SHP77 (cell line): Measurements from ENCODE around the gene SMTNL2.
A peak's percentile ranks its signal among the peaks of the same experiment; 100 is the strongest.
"Not testable (repeated sequence)": the region's sequence is repeated elsewhere in the genome, so short reads cannot be mapped to it uniquely, and the experiment has no call there.

ENCODE experiments used
- DNase-seq, 2 experiments: peaks; one replicate each; lab custom pipeline; 2025; lab: John Stamatoyannopoulos, UW

Gene SMTNL2

DNA sequence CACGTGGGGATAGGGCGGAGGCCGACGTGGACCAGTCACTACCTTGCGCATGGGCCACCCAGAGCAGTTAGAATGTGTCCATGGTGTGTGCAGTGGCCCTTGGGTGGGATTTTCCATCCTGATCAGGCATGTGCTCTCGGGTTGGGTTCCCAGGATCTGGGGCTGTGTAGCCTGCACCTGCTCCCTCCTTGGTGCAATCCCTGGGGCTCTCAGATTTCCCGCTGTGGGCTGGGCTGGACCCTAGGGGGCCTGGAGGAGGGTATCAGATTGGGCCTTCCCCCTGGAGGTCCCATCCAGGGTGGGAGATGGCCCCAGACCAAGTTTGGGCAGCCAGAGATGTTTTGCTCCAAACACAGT lies 1.3 kb downstream of the SMTNL2 start:
- no peak for DNase-seq

DNA sequence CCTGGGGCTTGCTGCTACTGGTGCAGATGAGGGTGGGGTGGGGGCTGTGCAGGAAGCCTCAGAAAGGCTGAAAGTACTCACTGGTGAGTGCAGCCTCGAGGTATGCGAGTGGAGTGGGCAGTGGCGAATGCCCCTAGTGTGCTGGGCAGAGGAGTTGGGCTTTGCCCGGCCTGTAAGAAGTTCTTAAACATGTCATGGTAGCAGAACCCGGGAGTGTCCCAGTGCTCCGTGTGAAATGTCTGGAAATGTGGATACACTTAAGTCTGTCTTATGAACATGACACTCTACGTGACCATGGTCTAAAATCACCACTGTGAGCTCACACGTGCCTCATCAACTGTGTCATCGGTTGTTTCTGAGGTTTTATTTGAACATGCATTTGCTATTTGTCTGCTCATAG lies 1.7 kb downstream of the SMTNL2 start:
- DNase-seq = no peak

DNA sequence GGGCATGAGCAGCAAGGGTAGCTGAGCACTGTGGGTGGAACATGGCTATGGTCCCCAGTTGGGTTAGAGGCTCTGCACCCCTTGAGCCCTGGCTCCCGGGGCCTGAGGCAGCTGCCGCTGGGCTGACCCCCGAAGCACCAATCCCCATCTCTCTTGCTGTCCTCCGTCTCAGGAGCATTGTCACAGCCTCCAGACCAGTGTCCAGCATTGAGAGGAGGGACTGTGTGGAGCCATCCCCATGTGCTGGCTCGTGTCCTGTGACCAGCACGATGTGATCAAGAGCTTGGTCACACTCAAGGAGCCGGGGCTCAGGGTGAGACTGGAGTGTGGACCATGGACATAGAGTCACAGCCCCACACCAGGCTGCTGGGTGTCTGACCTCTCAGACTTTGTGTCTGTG lies 2.9 kb downstream of the SMTNL2 start:
- DNase-seq = no peak

GRCh38 chr17:4587803-4588202 lies 3.5 kb downstream of the SMTNL2 start:
- no peak for DNase-seq

GRCh38 chr17:4588391-4588790 lies 4.1 kb downstream of the SMTNL2 start:
- no peak for DNase-seq

DNA sequence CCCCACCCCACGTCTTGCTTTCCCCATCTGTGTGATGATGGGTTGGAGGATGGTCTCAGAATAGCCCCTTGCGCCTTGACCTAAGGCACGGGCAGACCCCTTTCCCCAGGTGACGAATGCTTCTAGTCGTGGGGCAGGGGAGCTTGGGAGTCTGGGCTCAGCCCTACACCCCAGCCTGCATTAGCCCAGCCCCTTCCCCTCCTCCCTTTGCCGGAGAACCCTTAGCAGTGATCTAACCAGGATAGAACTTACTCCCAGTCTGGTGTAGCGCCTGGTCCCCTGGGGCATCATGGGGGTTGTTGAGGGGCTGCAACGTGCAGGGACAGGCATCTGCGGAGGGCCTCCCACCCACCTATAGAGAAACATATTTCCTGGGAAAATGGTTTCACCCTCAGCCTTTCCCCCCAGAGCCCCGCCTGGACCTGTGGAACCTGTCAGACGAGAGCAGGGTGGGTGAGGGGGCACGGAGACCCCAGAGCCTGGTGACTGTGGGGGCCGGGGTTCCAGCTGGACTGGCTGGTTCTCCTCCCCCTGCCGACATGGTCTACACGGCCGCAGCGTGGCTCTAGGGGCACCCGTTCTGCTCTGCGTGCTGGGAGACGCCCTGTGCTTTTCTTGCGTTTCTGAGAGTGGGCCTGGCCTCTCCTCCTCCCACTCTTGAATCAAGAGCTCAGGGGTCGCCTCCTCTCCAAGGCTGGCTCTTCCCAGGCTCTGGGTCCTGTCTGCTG lies 4.7 kb downstream of the SMTNL2 start:
- DNase-seq = no peak

DNA sequence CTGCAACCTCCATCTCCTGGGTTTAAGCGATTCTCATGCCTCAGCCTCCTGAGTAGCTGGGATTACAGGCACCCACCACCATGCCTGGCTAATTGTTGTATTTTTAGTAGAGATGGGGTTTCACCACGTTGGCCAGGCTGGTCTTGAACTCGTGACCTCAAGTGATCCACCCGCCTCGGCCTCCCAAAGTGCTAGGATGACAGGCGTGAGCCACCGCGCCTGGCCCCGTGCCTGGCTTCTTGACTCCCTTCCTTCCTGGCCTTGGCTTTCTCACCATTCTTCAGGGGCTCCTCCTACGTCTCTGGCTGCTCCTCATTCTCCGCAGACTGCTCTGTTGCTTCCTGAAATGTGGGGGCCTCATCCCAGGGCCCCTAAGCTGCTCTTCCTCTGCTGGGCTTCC lies 5.7 kb downstream of the SMTNL2 start:
- DNase-seq = not testable (repeated sequence)

GRCh38 chr17:4590981-4591453 lies 6.7 kb downstream of the SMTNL2 start:
- no peak for DNase-seq

DNA sequence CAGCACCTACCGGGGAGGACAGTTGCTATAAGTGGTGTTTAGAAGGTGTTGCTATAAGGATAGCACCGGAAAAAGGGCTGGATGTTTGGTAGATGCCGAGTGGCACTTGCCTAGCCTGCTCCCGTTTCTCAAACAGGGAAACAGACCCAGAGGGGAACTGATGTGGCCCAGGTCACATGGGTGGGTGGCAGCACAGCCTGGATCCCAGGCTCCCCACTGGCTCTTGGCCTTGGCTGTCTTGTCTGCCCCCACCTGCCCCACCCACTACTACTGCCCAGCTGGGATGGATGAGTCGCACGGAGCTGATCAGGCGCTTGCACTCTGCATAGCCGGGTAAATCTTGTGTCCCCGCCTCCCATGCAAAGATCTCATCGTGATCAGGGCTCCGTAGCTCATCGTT lies 7.2 kb downstream of the SMTNL2 start:
- DNase-seq = no peak

DNA sequence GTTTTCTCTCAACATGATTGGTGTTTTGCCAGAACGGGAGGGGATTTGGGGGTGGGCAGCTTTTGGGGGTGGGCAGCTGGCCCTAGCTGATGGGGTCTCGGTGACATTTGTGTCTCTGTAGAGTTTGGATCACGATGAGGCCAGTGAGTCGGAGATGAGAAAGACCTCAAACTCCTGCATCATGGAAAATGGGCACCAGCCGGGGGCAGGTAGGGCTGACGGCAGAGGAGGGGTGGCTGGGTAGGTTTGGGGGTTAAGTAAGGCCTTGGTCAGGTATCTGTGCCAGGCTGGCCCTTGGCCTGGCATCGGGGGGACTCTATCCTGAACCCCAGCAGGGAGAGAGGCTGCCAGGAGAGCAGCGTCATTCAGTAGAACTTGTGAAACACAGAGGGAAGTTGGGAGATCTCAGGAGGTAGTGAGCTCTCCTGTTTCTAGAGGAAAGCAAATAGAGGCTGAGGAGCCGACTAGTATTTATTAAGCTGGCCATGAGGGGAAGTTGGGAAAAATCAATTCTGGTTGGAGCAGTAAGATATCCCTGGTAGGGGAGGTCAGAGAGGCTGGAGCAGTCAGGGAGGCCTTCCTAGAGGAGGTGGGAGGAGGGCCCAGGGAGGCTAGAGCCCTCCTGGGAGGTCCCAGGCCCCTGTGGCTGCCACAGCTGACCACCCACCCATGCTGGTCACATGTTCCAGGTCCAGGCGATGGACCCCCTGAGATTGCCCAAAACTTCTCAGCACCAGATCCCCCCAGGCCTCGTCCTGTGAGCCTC lies 8.1 kb downstream of the SMTNL2 start:
- DNase-seq = no peak

GRCh38 chr17:4593021-4593421 lies 8.7 kb downstream of the SMTNL2 start:
- no peak for DNase-seq

GRCh38 chr17:4594406-4594805 lies 10.1 kb downstream of the SMTNL2 start:
- DNase-seq = no peak

- DNase-seq = no peak
Measured at GRCh38 chr17:4594931-4595684, 10.8 kb downstream of the SMTNL2 start.

DNA sequence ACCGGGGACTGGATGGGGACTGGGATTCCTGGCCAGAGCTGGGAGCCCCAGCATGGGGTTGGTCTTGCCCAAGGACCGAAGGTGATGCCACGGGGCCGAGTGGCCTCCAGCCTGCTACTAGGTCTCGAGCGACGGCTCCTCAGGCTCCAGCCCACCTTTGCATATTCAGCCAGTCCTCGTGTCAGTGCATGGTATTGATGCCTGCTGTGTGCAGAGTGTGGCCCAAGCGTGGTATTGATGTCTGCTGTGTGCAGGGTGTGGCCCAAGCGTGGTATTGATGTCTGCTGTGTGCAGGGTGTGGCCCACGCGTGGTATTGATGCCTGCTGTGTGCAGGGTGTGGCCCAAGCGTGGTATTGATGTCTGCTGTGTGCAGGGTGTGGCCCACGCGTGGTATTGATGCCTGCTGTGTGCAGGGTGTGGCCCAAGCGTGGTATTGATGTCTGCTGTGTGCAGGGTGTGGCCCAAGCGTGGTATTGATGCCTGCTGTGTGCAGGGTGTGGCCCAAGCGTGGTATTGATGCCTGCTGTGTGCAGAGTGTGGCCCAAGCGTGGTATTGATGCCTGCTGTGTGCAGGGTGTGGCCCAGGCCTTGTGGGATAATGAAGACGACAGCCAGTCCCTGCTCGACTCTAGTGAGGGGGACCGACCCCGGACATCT lies 11.5 kb downstream of the SMTNL2 start:
- DNase-seq = not testable (repeated sequence)

DNA sequence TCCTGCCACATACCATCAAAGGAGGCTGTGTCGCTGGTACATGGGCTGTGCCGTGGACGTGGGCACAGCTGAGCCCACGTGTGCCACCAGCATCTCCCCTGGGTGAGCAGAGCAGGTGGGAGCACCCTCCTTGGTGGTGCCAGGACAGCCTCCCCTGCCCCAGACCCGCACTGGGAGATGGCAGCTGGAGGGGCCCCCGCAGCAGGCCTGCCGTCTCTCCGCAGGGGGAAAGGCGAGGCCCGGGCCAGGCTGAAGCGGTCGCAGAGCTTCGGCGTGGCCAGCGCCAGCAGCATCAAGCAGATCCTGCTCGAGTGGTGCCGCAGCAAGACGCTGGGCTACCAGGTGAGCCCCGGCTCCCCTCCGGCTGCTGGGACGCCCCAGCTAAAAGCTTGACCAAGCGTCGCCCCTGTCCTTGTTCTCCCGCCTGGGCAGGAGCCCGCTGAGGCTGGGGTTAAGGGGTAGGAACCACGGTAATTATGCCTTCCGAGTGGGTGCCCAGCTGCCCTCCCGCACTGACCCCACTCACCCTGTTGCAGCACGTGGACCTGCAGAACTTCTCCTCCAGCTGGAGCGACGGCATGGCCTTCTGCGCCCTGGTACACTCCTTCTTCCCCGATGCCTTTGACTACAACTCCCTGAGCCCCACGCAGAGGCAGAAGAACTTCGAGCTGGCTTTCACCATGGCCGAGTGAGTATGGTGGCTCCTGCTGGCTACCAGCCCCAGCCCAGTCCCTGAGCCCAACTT lies 12.5 kb downstream of the SMTNL2 start:
- DNase-seq = no peak

DNA sequence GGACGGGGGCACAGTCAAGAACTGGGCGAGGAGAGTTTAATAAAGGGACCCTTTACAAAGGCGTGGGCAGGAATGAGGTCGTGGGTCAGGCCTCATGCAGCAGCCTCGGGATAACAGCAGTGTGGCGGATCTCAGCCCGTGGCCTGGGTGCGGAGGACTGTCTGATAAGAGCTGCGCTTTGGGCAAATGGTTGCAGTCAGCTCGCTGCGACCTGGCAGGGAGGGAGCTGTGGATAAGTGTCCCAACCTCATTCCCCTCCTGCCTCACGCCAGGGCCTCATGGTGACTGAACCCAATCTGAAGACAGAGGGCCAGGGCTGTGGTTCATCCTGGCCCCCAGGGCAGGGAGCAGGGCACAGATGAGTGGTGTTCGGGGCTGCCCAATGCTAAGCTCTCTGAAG lies 13.6 kb downstream of the SMTNL2 start:
- DNase-seq = no peak

GRCh38 chr17:4598776-4599504 lies 14.6 kb downstream of the SMTNL2 start:
- no peak for DNase-seq

DNA sequence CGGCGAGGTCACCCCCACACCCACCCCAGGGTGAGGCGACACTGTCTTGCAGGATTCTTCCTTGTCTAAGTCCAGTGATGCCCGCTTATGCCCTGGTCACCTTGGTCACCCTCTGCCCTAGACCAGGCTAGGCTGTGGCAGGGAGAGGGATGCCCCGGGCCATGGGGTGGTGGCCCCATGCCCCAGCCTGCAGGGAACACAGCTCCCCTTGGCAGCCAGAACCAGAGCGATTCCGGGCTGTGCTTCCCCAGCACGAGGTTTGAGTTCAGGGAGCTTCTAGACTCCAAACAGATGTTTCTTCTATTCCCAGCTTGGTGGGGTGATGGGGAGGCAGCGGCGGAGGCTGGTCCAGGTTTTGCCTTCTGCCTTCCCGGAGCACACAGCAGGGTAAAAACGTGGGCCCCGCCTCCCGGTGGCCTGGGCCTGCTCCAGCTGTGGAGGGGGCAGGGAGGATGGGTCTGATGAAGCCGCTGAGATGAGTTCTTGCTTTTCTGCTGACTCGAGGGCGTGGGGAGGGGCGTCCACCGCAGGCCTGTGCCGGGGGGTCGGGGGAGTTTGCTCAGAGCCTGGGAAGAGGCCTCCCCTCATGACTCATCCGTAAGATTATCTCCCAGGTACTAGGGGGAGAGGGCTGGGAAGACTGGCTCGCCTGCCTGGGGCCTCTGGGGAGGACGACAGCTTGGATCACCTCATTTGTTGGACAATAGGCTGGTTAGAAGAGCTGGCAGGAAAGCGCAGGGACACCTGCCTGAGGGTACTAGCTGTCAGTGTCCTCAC lies 15.4 kb downstream of the SMTNL2 start:
- DNase-seq = peak; percentile 39 to 73

- peak; percentile 58 to 62 for DNase-seq
Measured at GRCh38 chr17:4600563-4600962, 16.2 kb downstream of the SMTNL2 start.

DNA sequence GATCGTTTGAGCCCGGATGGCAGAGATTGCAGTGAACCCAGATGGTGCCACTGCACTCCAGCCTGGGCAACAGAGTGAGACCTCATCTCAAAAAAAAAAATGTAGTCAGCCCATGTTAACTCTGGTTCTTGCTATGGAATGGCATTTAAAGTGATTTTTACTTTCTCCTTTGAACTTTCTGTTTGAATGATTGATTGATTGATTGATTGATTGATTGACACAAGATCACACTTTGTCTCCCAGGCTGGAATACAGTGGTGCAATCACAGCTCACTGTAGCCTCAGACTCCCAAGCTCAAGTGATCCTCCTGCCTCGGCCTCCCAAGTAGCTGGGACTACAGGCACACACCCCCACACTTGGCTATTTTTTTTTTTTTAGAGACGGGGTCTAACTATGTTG lies 17.0 kb downstream of the SMTNL2 start:
- no peak for DNase-seq
